Peyer's patch (tissue), 4 donors: Measurements from ENCODE around the gene CD3E. TPM values are rescaled to one million over a fixed set of nuclear protein-coding genes. Genes with fewer than 3 reads are reported as not detected.

Source experiments
- DNase-seq, 3 donors: peaks; one replicate each; pipeline ENCODE4 v3.0.0-alpha.2; 2017 to 2019
- H3K27ac ChIP-seq, 4 donors: fragments of 200-600 bp; sonication (generic); one replicate each; pipeline ENCODE4 v1.5.1; 2016 to 2019
- H3K27me3 ChIP-seq, 2 donors: fragments of 200-600 bp; sonication (generic); one replicate each; pipeline ENCODE4 v1.5.1; 2019
- H3K36me3 ChIP-seq, 3 donors: fragments of 200-600 bp; sonication (generic); one replicate each; pipeline ENCODE4 v1.5.1; 2016 to 2019
- H3K4me1 ChIP-seq, 4 donors: fragments of 200-600 bp; sonication (generic); one replicate each; pipeline ENCODE4 v1.5.1; 2016 to 2019
- H3K4me3 ChIP-seq, 4 donors: fragments of 200-600 bp; sonication (generic); 1 replicate in 3 of 4; 2 replicates in 1 of 4; pipeline ENCODE4 v1.5.1; 2016 to 2019; ENCODE audit warnings: mild to moderate bottlenecking in 1 of 4
- H3K9me3 ChIP-seq, 4 donors: fragments of 200-600 bp; sonication (generic); one replicate each; pipeline ENCODE4 v1.5.1; 2016 to 2019; ENCODE audit warnings: mild to moderate bottlenecking in 1 of 4
- CTCF ChIP-seq, 6 experiments: fragments of 450-650 bp in 4 of 6; fragments of 200-600 bp in 2 of 6; sonication (generic) in 1 of 6; IDR thresholded peaks; one replicate each; pipeline ENCODE4 v1.5.1; 2017 to 2019; ENCODE audit warnings: antibody characterized with exemption in 6 of 6, mild to moderate bottlenecking in 3 of 6, moderate library complexity in 1 of 6
- POLR2A ChIP-seq, 2 donors: fragments of 450-650 bp; IDR thresholded peaks; one replicate each; pipeline ENCODE4 v1.5.1; 2017; ENCODE audit warnings: antibody characterized with exemption in 2 of 2, mild to moderate bottlenecking in 2 of 2, moderate library complexity in 2 of 2
- total RNA-seq, 4 donors: library from RNA; depleted of rRNA; stranded (reverse); fragments of >200 nt; gene quantifications; one replicate each; pipeline ENCODE4 v1.1.0, GENCODE V29; 2016

The CD3E gene
- total RNA-seq, 4 donors from 2014 or later = 6.6 to 9.9 (median 8.7) TPM

DNA sequence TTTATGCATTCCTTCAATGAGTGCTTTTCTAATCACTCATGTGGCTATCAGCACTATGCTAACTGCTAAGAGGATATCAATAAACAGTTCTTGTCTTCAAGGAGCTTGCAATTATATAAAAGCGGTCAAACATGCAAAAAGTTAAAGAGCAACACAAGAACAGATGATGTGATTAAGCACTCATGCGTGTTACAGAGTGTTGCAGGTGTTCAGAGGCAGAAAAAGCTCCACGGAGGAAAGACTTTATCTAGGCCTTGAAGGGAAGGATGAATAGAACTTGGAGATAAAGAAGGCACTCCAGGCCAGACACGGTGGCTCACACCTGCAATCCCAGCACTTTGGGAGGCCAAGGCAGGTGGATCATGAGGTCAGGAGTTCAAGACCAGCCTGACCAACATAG, 13.6 kb downstream of the CD3E start:
- peak overlapping the region in 1 of 4 donors; percentile 6 for H3K27ac ChIP-seq
- TF ChIP-seq POLR2A (IDR thresholded peaks at IDR 0.05) (no peak), CTCF (IDR thresholded peaks at IDR 0.05) (no peak)
- no peaks in the 10 kb centered on the region for H3K36me3 ChIP-seq
- H3K4me3 ChIP-seq = no peak overlapping the region
- peaks cover 0 to 44% (median 21%) of the 10 kb centered on the region in 4 donors for H3K4me1 ChIP-seq
- no peaks in the 10 kb centered on the region for H3K27me3 ChIP-seq
- H3K9me3 ChIP-seq = no peaks in the 10 kb centered on the region
- no peak for DNase-seq

DNA sequence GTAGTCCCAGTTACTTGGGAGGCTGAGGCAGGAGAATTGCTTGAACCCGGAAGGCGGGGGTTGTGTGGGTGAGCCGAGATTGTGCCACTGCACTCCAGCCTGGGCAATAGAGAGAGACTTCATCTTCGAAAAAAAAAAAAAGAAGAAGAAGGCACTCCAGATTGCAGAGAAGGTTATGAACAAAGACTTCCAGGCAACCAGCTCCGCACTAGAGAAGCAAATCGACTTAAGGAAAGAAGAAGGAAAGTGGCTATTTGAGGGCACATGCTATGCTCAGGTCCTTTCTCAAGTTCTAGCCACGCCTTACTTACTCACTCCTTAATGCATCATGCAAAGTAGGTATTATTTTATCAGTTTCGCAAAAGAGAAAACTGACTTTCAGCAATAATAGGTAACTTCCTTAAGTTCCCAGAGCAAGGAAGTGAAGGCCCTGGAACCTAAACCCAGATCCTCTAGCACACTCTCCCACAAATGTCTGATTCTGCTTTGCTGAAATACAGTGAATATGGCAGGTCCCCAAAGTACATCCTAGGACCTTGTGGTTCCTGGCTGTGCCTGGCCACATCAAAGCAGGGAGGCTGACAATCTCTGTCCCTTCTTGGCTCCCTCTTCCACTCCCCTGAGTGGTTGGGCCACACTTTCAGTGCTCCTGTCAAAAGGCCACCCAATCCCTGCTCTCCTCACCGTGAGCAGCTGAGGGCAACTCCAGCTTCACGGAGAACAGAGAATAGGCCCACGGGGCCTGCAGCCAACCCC, 14.2 kb downstream of the CD3E start:
- no peaks in the 10 kb centered on the region for H3K9me3 ChIP-seq
- H3K36me3 ChIP-seq = no peaks in the 10 kb centered on the region
- H3K27ac ChIP-seq = peak overlapping the region in 2 of 4 donors; percentile 19 to 32
- peaks cover 0 to 44% (median 21%) of the 10 kb centered on the region in 4 donors for H3K4me1 ChIP-seq
- no peaks in the 10 kb centered on the region for H3K27me3 ChIP-seq
- no peak for DNase-seq
- no peak overlapping the region for H3K4me3 ChIP-seq
- TF ChIP-seq POLR2A (IDR thresholded peaks at IDR 0.05) (no peak), CTCF (IDR thresholded peaks at IDR 0.05) (no peak)

- Histone ChIP-seq H3K27me3 (no peaks in the 10 kb centered on the region), H3K4me1 (peaks cover 0 to 44% (median 21%) of the 10 kb centered on the region in 4 donors), H3K4me3 (no peak overlapping the region), H3K36me3 (no peaks in the 10 kb centered on the region), H3K27ac (peak overlapping the region in 2 of 4 donors; percentile 19 to 32), H3K9me3 (no peaks in the 10 kb centered on the region)
- TF ChIP-seq CTCF (IDR thresholded peaks at IDR 0.05) (no peak), POLR2A (IDR thresholded peaks at IDR 0.05) (no peak)
- DNase-seq = no peak
Measured at GRCh38 chr11:118319337-118319707, 14.8 kb downstream of the CD3E start.

DNA sequence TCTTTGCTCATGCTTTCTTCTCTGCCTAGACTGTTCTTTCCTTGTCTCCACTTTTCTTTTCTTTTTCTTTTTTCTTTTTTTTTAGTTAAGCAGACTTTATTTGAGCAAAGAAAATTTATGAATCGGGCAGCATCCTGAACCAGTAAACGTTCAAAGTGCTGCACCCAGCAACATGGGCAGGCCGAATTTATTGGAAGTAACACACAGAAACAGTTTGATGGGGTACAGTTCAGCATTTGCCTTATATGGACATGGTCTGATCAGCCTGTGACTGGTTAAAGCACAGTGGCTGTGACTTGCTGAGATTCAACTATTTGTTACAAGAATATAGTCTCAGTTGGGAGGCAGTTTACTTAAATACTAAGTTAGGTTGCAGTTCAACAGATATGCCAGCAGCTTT, 16.0 kb downstream of the CD3E start:
- Histone ChIP-seq H3K4me3 (no peak overlapping the region), H3K36me3 (no peaks in the 10 kb centered on the region), H3K27me3 (no peaks in the 10 kb centered on the region), H3K4me1 (peaks cover 0 to 38% (median 17%) of the 10 kb centered on the region in 4 donors), H3K27ac (no peak overlapping the region), H3K9me3 (no peaks in the 10 kb centered on the region)
- no peak for DNase-seq
- TF ChIP-seq CTCF (IDR thresholded peaks at IDR 0.05) = no peak
- TF ChIP-seq POLR2A (IDR thresholded peaks at IDR 0.05) = no peak

DNA sequence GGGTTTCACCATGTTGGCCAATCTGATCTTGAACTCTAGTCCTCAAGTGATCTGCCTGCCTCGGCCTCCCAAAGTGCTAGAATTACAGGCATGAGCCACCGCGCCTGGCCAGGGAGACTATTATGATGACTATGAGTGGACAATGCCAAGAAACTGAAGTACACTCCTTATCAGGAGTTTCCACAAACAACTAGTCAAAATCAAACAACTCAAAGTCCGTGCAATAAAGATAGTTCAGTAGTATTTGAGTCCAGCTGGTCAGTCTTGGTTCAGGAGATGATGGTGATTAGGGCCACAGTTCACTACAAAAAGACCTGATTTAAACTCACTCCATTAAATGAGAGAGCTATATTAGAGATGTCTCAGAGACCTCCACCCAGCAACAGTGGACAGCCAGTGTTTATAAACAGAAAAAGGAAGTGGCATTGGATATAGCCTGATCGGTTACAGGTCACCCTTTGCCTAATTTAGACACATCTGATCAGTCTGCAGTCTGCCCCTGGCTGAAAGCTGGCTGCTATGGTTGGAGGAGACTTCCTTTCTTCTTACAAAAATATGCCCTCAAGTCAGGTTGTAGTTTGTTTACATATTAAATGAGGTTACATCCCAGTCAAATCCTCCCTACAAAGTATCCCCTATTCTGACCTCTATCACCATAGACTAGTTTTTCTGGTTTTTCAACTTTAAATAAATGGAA, 17.0 kb downstream of the CD3E start:
- peak in 2 of 3 donors; percentile 63 to 73 for DNase-seq
- no peaks in the 10 kb centered on the region for H3K36me3 ChIP-seq
- H3K4me1 ChIP-seq = peaks cover 0 to 28% (median 14%) of the 10 kb centered on the region in 4 donors
- H3K9me3 ChIP-seq = no peaks in the 10 kb centered on the region
- TF ChIP-seq POLR2A (IDR thresholded peaks at IDR 0.05) (no peak), CTCF (IDR thresholded peaks at IDR 0.05) (no peak)
- H3K27ac ChIP-seq = peak overlapping the region in 1 of 4 donors; percentile 17
- H3K4me3 ChIP-seq = no peak overlapping the region
- H3K27me3 ChIP-seq = no peaks in the 10 kb centered on the region
